ENCODE results near the gene ADAMTSL1. TPM values are rescaled to one million over a fixed set of nuclear protein-coding genes. Genes with fewer than 3 reads are reported as not detected.

Gene ADAMTSL1
- total and polyA plus RNA-seq, 9 of the 15 experiments (the other 6 are each of a cell fraction or from before 2014, with no cell fraction given): 0.01 TPM; not detected in 8

DNA sequence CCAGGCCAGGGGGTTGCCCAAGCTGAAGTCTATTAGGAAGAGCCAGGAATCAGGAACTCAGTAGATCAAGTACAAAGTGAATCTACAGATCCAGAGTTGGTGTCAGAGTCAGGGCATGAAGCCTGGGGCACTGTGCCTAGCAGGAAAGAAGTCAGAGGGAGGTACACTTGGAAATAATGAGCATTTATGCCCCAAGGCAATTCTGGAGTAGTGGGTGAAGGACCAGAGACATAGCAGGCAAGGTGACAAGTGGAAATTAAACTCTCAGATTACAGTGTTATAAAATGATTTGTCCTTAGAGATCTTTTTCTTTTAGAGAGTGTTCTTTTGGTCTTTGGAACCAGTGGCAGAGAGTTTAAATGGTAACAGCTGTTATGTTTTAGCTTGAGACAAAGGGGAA lies 138.0 kb downstream of the ADAMTSL1 start:
- in situ Hi-C loops (cut with MboI) (no loop called here), intact Hi-C loops (cut with micrococcal nuclease) (no loop called here)
- FAIRE-seq: no peak
- no peaks in the 10 kb centered on the region for H3K27me3 ChIP-seq (ENCODE audit: control insufficient read depth in 2 of 2, insufficient read depth in 2 of 2, low read length in 2 of 2)
- no peaks in the 10 kb centered on the region for H3K9me1 ChIP-seq (ENCODE audit: control insufficient read depth, insufficient read depth, low read length)
- no peak overlapping the region for H3K9ac ChIP-seq (ENCODE audit: insufficient read depth in 1 of 2, low read depth in 2 of 2, low read length in 2 of 2)
- H3K9me3 ChIP-seq (replicated peaks; ENCODE audit: control insufficient read depth, insufficient read depth, low read depth, low read length): no peaks in the 10 kb centered on the region
- H4K20me1 ChIP-seq (replicated peaks; ENCODE audit: control insufficient read depth, insufficient read depth, low read length): no peaks in the 10 kb centered on the region
- CTCF ChIA-PET (ENCODE audit: low intra/inter-chr PET ratio): no interaction called here
- POLR2A ChIA-PET: no interaction called here
- no peak overlapping the region for H3K4me2 ChIP-seq (ENCODE audit: insufficient read depth, low read length)
- TF ChIP-seq ELF4 (CRISPR knock-in tag; IDR thresholded peaks at IDR 0.05) (no peak), CREBBP (IDR thresholded peaks at IDR 0.05; ENCODE audit: low read depth, low read length) (no peak), RHOXF2B (CRISPR knock-in tag; conservative IDR thresholded peaks at IDR 0.05) (no peak), SRSF9 (IDR thresholded peaks at IDR 0.05; ENCODE audit: borderline replicate concordance, low read depth, low read length) (no peak), SMARCA4 (IDR thresholded peaks at IDR 0.05) (no peak), SP2 (IDR thresholded peaks at IDR 0.05; ENCODE audit: extremely low read depth, low read depth, low read length, poor library complexity, severe bottlenecking) (no peak), CEBPB (tag; IDR thresholded peaks at IDR 0.05) (no peak), PRMT5 (CRISPR knock-in tag; IDR thresholded peaks at IDR 0.05) (no peak), HNRNPUL1 (IDR thresholded peaks at IDR 0.05; ENCODE audit: low read length) (no peak), NR2F6 (CRISPR knock-in tag; IDR thresholded peaks at IDR 0.05) (no peak), ZNF124 (CRISPR knock-in tag; IDR thresholded peaks at IDR 0.05) (no peak), ZNF12 (CRISPR knock-in tag; IDR thresholded peaks at IDR 0.05) (no peak)
- TF ChIP-seq, protein P1, sequence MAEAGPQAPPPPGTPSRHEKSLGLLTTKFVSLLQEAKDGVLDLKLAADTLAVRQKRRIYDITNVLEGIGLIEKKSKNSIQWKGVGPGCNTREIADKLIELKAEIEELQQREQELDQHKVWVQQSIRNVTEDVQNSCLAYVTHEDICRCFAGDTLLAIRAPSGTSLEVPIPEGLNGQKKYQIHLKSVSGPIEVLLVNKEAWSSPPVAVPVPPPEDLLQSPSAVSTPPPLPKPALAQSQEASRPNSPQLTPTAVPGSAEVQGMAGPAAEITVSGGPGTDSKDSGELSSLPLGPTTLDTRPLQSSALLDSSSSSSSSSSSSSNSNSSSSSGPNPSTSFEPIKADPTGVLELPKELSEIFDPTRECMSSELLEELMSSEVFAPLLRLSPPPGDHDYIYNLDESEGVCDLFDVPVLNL (CRISPR knock-in tag; IDR thresholded peaks at IDR 0.05; ENCODE audit: low read depth): no peak
- TF ChIP-seq, protein P2, sequence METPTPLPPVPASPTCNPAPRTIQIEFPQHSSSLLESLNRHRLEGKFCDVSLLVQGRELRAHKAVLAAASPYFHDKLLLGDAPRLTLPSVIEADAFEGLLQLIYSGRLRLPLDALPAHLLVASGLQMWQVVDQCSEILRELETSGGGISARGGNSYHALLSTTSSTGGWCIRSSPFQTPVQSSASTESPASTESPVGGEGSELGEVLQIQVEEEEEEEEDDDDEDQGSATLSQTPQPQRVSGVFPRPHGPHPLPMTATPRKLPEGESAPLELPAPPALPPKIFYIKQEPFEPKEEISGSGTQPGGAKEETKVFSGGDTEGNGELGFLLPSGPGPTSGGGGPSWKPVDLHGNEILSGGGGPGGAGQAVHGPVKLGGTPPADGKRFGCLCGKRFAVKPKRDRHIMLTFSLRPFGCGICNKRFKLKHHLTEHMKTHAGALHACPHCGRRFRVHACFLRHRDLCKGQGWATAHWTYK (CRISPR knock-in tag; IDR thresholded peaks at IDR 0.05): no peak
- H3K36me3 ChIP-seq (ENCODE audit: control insufficient read depth, insufficient read depth, low read length): no peaks in the 10 kb centered on the region
- H3K4me3 ChIP-seq: no peak overlapping the region
- DNase-seq (ENCODE audit: extremely low read depth in 1 of 4, low spot score in 3 of 4): no peak
- H3K27ac ChIP-seq (ENCODE audit: extremely low read depth, low read depth, low read length): no peak overlapping the region
- no peak overlapping the region for H2AFZ ChIP-seq (ENCODE audit: low read depth, low read length)
- no peak for ATAC-seq
- no peaks in the 10 kb centered on the region for H3K79me2 ChIP-seq (ENCODE audit: control insufficient read depth, insufficient read depth, low read length)
- H3K4me1 ChIP-seq (replicated peaks in 1 of 2; ENCODE audit: control insufficient read depth in 2 of 2, insufficient read depth in 2 of 2, low read length in 2 of 2): no peaks in the 10 kb centered on the region
- BruUV-seq (replicated peaks): no TSS peak

Data from K562 (cell line).